GM18907 (cell line): Measurements from ENCODE around the gene FSIP2.
"Not testable (repeated sequence)": the region's sequence is repeated elsewhere in the genome, so short reads cannot be mapped to it uniquely, and the experiment has no call there.

Experiments
- ATAC-seq: cut with Tn5 transposase; IDR thresholded peaks from one replicate; pipeline ENCODE4 v1.9.1; 2021; ENCODE audit warnings: mild to moderate bottlenecking, moderate library complexity; ENCODE audit not compliant: unreplicated experiment

Gene FSIP2

GRCh38 chr2:185796758-185797157 lies 58.2 kb downstream of the FSIP2 start:
- no peak for ATAC-seq

- ATAC-seq = no peak
Measured at GRCh38 chr2:185802926-185803325, 64.3 kb downstream of the FSIP2 start.

- ATAC-seq = no peak
Measured at GRCh38 chr2:185806783-185807182, 68.2 kb downstream of the FSIP2 start.

GRCh38 chr2:185807351-185807750 lies 68.7 kb downstream of the FSIP2 start:
- ATAC-seq = no peak

GRCh38 chr2:185811580-185811979 lies 73.0 kb downstream of the FSIP2 start:
- ATAC-seq = no peak

GRCh38 chr2:185813707-185814106 lies 75.1 kb downstream of the FSIP2 start:
- no peak for ATAC-seq

GRCh38 chr2:185817991-185818390 lies 79.4 kb downstream of the FSIP2 start:
- ATAC-seq = no peak

- no peak for ATAC-seq
Measured at GRCh38 chr2:185821467-185821866, 82.9 kb downstream of the FSIP2 start.

GRCh38 chr2:185823773-185824172 lies 85.2 kb downstream of the FSIP2 start:
- ATAC-seq = no peak

- ATAC-seq = no peak
Measured at GRCh38 chr2:185825557-185825956, 87.0 kb downstream of the FSIP2 start.

GRCh38 chr2:185828326-185828725 lies 89.7 kb downstream of the FSIP2 start:
- no peak for ATAC-seq

GRCh38 chr2:185833864-185834263 lies 95.3 kb downstream of the FSIP2 start:
- no peak for ATAC-seq

- ATAC-seq = no peak
Measured at GRCh38 chr2:185835974-185836373, 97.4 kb downstream of the FSIP2 start.

- ATAC-seq = no peak
Measured at GRCh38 chr2:185854885-185855284, 116.3 kb downstream of the FSIP2 start.

GRCh38 chr2:185857691-185858090 lies 119.1 kb downstream of the FSIP2 start:
- no peak for ATAC-seq

GRCh38 chr2:185859506-185859905 lies 120.9 kb downstream of the FSIP2 start:
- ATAC-seq = no peak

GRCh38 chr2:185860321-185860720 lies 121.7 kb downstream of the FSIP2 start:
- no peak for ATAC-seq

- ATAC-seq = no peak
Measured at GRCh38 chr2:185862657-185863398, 124.2 kb downstream of the FSIP2 start.

GRCh38 chr2:185864468-185865260 lies 126.1 kb downstream of the FSIP2 start:
- not testable (repeated sequence) for ATAC-seq

GRCh38 chr2:185875136-185875931 lies 136.7 kb downstream of the FSIP2 start:
- ATAC-seq = no peak

- no peak for ATAC-seq
Measured at GRCh38 chr2:185876234-185876633, 137.6 kb downstream of the FSIP2 start.
